ENCODE data around the gene MLF1.

DNA sequence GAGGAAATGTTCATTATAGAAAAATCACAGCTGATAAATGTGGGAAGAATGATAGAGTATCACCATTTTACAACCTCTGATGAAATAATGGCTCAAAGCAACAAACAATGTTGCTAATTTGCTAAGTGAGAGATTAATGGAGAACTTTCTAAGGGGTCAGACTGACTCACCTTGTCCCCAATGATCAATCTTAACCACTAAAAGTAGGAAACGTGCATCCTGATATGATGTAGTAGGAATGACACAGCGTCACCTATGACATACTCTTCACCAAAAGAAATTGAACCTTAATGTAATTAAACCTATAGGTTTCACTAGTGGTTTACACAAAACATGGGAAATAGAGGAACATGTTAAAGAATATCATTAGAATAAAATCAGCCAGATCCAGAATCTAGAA, 35.1 kb upstream of the MLF1 start:
- TF ChIP-seq, protein P1, sequence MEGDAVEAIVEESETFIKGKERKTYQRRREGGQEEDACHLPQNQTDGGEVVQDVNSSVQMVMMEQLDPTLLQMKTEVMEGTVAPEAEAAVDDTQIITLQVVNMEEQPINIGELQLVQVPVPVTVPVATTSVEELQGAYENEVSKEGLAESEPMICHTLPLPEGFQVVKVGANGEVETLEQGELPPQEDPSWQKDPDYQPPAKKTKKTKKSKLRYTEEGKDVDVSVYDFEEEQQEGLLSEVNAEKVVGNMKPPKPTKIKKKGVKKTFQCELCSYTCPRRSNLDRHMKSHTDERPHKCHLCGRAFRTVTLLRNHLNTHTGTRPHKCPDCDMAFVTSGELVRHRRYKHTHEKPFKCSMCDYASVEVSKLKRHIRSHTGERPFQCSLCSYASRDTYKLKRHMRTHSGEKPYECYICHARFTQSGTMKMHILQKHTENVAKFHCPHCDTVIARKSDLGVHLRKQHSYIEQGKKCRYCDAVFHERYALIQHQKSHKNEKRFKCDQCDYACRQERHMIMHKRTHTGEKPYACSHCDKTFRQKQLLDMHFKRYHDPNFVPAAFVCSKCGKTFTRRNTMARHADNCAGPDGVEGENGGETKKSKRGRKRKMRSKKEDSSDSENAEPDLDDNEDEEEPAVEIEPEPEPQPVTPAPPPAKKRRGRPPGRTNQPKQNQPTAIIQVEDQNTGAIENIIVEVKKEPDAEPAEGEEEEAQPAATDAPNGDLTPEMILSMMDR (IDR thresholded peaks at IDR 0.05; ENCODE audit: poor library complexity, severe bottlenecking): no peak
- TF ChIP-seq POLR2AphosphoS5 (IDR thresholded peaks at IDR 0.05): no peak
- TF ChIP-seq RAD21 (conservative IDR thresholded peaks at IDR 0.05): no peak
- no peak for TF ChIP-seq EZH2 (IDR thresholded peaks at IDR 0.05; ENCODE audit: borderline replicate concordance, insufficient read depth, low read length, poor library complexity, severe bottlenecking)
- TF ChIP-seq, protein P2, sequence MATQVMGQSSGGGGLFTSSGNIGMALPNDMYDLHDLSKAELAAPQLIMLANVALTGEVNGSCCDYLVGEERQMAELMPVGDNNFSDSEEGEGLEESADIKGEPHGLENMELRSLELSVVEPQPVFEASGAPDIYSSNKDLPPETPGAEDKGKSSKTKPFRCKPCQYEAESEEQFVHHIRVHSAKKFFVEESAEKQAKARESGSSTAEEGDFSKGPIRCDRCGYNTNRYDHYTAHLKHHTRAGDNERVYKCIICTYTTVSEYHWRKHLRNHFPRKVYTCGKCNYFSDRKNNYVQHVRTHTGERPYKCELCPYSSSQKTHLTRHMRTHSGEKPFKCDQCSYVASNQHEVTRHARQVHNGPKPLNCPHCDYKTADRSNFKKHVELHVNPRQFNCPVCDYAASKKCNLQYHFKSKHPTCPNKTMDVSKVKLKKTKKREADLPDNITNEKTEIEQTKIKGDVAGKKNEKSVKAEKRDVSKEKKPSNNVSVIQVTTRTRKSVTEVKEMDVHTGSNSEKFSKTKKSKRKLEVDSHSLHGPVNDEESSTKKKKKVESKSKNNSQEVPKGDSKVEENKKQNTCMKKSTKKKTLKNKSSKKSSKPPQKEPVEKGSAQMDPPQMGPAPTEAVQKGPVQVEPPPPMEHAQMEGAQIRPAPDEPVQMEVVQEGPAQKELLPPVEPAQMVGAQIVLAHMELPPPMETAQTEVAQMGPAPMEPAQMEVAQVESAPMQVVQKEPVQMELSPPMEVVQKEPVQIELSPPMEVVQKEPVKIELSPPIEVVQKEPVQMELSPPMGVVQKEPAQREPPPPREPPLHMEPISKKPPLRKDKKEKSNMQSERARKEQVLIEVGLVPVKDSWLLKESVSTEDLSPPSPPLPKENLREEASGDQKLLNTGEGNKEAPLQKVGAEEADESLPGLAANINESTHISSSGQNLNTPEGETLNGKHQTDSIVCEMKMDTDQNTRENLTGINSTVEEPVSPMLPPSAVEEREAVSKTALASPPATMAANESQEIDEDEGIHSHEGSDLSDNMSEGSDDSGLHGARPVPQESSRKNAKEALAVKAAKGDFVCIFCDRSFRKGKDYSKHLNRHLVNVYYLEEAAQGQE (IDR thresholded peaks at IDR 0.05; ENCODE audit: borderline replicate concordance): no peak
- TF ChIP-seq SMC3 (conservative IDR thresholded peaks at IDR 0.05; ENCODE audit: poor library complexity): no peak
- TF ChIP-seq EP300 (conservative IDR thresholded peaks at IDR 0.05; ENCODE audit: poor library complexity, severe bottlenecking): no peak
- TF ChIP-seq MXI1 (conservative IDR thresholded peaks at IDR 0.05; ENCODE audit: poor library complexity, severe bottlenecking): no peak
- TF ChIP-seq TAF1 (IDR thresholded peaks at IDR 0.05; ENCODE audit: low read depth): no peak
